Measurements from ENCODE around the gene TEX2. TPM values are rescaled to one million over a fixed set of nuclear protein-coding genes. Genes with fewer than 3 reads are reported as not detected.

TEX2 gene
- total and polyA plus RNA-seq, 2 of the 13 experiments (the other 11 are each of a cell fraction or from before 2014, with no cell fraction given): 21.4 to 37.7 TPM

GRCh38 chr17:64158406-64158805 is 104.7 kb downstream of the TEX2 start:
- no peak overlapping the region for H3K9ac ChIP-seq (ENCODE audit: insufficient read depth, low read depth, low read length)
- H2AFZ ChIP-seq (ENCODE audit: low read length): no peak overlapping the region
- no peak overlapping the region for H3K4me3 ChIP-seq (replicated peaks in 1 of 3; ENCODE audit: insufficient read depth in 1 of 3, low read depth in 2 of 3, low read length in 3 of 3)
- peaks cover 59% of the 10 kb centered on the region for H3K4me1 ChIP-seq (ENCODE audit: insufficient read depth, low read length)
- H3K79me2 ChIP-seq (ENCODE audit: insufficient read depth, low read length): no peaks in the 10 kb centered on the region
- H3K27ac ChIP-seq (ENCODE audit: extremely low read length, insufficient read depth, low read length): peak overlapping the region; percentile 12
- no peaks in the 10 kb centered on the region for H3K9me3 ChIP-seq (ENCODE audit: low read length)
- no peak for FAIRE-seq
- POLR2A ChIA-PET: interaction anchor here (1.5 kb wide), 1 partner anchor 19 kb away, joined by 4 read pairs; no protein-coding TSS in a partner anchor
- in situ Hi-C loops (cut with HindIII; ENCODE audit: extremely low pct_ligation_motif_present, low pct_unique_long_range_greater_than_20kb): no loop called here
- H3K36me3 ChIP-seq (replicated peaks in 1 of 2; ENCODE audit: control insufficient read depth in 1 of 2, insufficient read depth in 2 of 2, low read length in 2 of 2): peaks cover 7 to 30% of the 10 kb centered on the region in 2 experiments
- H3K27me3 ChIP-seq (ENCODE audit: control insufficient read depth in 1 of 2, insufficient read depth in 2 of 2, low read length in 2 of 2): no peaks in the 10 kb centered on the region
- CTCF ChIA-PET (ENCODE audit: low intra/inter-chr PET ratio, low total read pairs): no interaction called here
- ATAC-seq: no peak
- H3K4me2 ChIP-seq (ENCODE audit: low read depth, low read length): no peak overlapping the region
- 68% methylated on average over 7 of the region's 7 CpGs for WGBS (ENCODE audit: low lambda C conversion rate)
- H4K20me1 ChIP-seq (ENCODE audit: insufficient read depth, low read length): no peaks in the 10 kb centered on the region
- intact Hi-C loops (cut with micrococcal nuclease; ENCODE audit: unreplicated experiment): loop anchor here (5.0 to 10.0 kb wide), 2 partner anchors 336 to 559 kb away; partner anchors contain the start of gene POLG2
- no peak for DNase-seq (ENCODE audit: low spot score)
- BruUV-seq (replicated peaks): no TSS peak
- TF ChIP-seq ZNF468 (CRISPR knock-in tag; IDR thresholded peaks at IDR 0.05): no peak
- peak; percentile 88 for TF ChIP-seq ZBTB33 (CRISPR knock-in tag; IDR thresholded peaks at IDR 0.05)
- TF ChIP-seq TFE3 (CRISPR knock-in tag; IDR thresholded peaks at IDR 0.05): 0 out of 2 replicates have a peak, but pooled peaks have one; percentile 28
- TF ChIP-seq PAXIP1 (CRISPR knock-in tag; conservative IDR thresholded peaks at IDR 0.05): 0 out of 2 replicates have a peak, but pooled peaks have one; percentile 14
- no peak for TF ChIP-seq THAP11 (CRISPR knock-in tag; IDR thresholded peaks at IDR 0.05)
- TF ChIP-seq TSC22D2 (CRISPR knock-in tag; IDR thresholded peaks at IDR 0.05; ENCODE audit: borderline replicate concordance): 0 out of 2 replicates have a peak, but pooled peaks have one; percentile 32
- no peak for TF ChIP-seq ZNF564 (CRISPR knock-in tag; IDR thresholded peaks at IDR 0.05)
- TF ChIP-seq CCDC6 (CRISPR knock-in tag; IDR thresholded peaks at IDR 0.05): no peak
- no peak for TF ChIP-seq ZNF317 (CRISPR knock-in tag; IDR thresholded peaks at IDR 0.05)
- 0 out of 2 replicates have a peak, but pooled peaks have one; percentile 31 for TF ChIP-seq PHF8 (CRISPR knock-in tag; IDR thresholded peaks at IDR 0.05)
- no peak for TF ChIP-seq HINFP (CRISPR knock-in tag; IDR thresholded peaks at IDR 0.05; ENCODE audit: low read depth)
- no peak for TF ChIP-seq POLR2AphosphoS2 (IDR thresholded peaks at IDR 0.05; ENCODE audit: low read depth, low read length)
- TF ChIP-seq ZNF136 (CRISPR knock-in tag; IDR thresholded peaks at IDR 0.05; ENCODE audit: low read depth): no peak

Measured in HepG2 (cell line).